Measurements from ENCODE around the gene PPM1J.

GRCh38 chr1:112666946-112667345 lies 48.2 kb downstream of the PPM1J start:
- no peak for TF ChIP-seq CTCF (conservative IDR thresholded peaks at IDR 0.05; ENCODE audit: low read length)
- TF ChIP-seq EZH2phosphoT487 (IDR thresholded peaks at IDR 0.05; ENCODE audit: borderline replicate concordance): no peak

All from Loucy (cell line).